ENCODE measurements around the gene PIN4. TPM values are rescaled to one million over a fixed set of nuclear protein-coding genes. Genes with fewer than 3 reads are reported as not detected.

Gene PIN4
- total RNA-seq, 1 experiment from 2014 or later: 11.7 TPM

GRCh38 chrX:72158773-72159172 is 22.8 kb upstream of the PIN4 start:
- no peak for DNase-seq
- Histone ChIP-seq H3K27me3 (replicated peaks; ENCODE audit: control insufficient read depth, insufficient read depth, low read length) (no peaks in the 10 kb centered on the region), H3K4me1 (no peaks in the 10 kb centered on the region), H3K36me3 (ENCODE audit: control insufficient read depth, insufficient read depth, low read length) (no peaks in the 10 kb centered on the region), H3K9me3 (no peaks in the 10 kb centered on the region), H3K4me3 (ENCODE audit: low read depth, low read length) (no peak overlapping the region)
- intact Hi-C loops (cut with micrococcal nuclease; ENCODE audit: unreplicated experiment): no loop called here
- Mint-ChIP-seq H3K27ac (ENCODE audit: unreplicated experiment) (no peak overlapping the region), H3K9me3 (ENCODE audit: unreplicated experiment) (peaks cover 10% of the 10 kb centered on the region), H3K4me3 (ENCODE audit: unreplicated experiment) (no peak overlapping the region), H3K27me3 (ENCODE audit: insufficient read depth, unreplicated experiment) (peaks cover 2% of the 10 kb centered on the region), H3K4me1 (ENCODE audit: low read depth, unreplicated experiment) (no peaks in the 10 kb centered on the region), H3K36me3 (ENCODE audit: insufficient read depth, unreplicated experiment) (no peaks in the 10 kb centered on the region)
- BruUV-seq (replicated peaks): no TSS peak
- no peak for TF ChIP-seq CTCF (IDR thresholded peaks at IDR 0.05; ENCODE audit: insufficient read depth in 1 of 2, low read depth in 1 of 2, low read length in 1 of 2, severe bottlenecking in 1 of 2, unreplicated experiment in 1 of 2)
- ChIA-PET POLR2A (no interaction called here), CTCF (no interaction called here)

- CTCF ChIA-PET: no interaction called here
- BruUV-seq (replicated peaks): no TSS peak
- POLR2A ChIA-PET: no interaction called here
- no peaks in the 10 kb centered on the region for H3K36me3 ChIP-seq (ENCODE audit: control insufficient read depth, insufficient read depth, low read length)
- no peaks in the 10 kb centered on the region for H3K27me3 ChIP-seq (replicated peaks; ENCODE audit: control insufficient read depth, insufficient read depth, low read length)
- Mint-ChIP-seq H3K4me3 (ENCODE audit: unreplicated experiment) (no peak overlapping the region), H3K36me3 (ENCODE audit: insufficient read depth, unreplicated experiment) (no peaks in the 10 kb centered on the region), H3K27me3 (ENCODE audit: insufficient read depth, unreplicated experiment) (peaks cover 2% of the 10 kb centered on the region), H3K4me1 (ENCODE audit: low read depth, unreplicated experiment) (no peaks in the 10 kb centered on the region), H3K9me3 (ENCODE audit: unreplicated experiment) (peaks cover 10% of the 10 kb centered on the region), H3K27ac (ENCODE audit: unreplicated experiment) (no peak overlapping the region)
- H3K4me3 ChIP-seq (ENCODE audit: low read depth, low read length): no peak overlapping the region
- no peaks in the 10 kb centered on the region for H3K4me1 ChIP-seq
- no peaks in the 10 kb centered on the region for H3K9me3 ChIP-seq
- no peak for TF ChIP-seq CTCF (IDR thresholded peaks at IDR 0.05; ENCODE audit: insufficient read depth in 1 of 2, low read depth in 1 of 2, low read length in 1 of 2, severe bottlenecking in 1 of 2, unreplicated experiment in 1 of 2)
- no peak for DNase-seq
- intact Hi-C loops (cut with micrococcal nuclease; ENCODE audit: unreplicated experiment): no loop called here
Measured at GRCh38 chrX:72159769-72160168, 21.8 kb upstream of the PIN4 start.

GRCh38 chrX:72165551-72165950 is 16.0 kb upstream of the PIN4 start:
- H3K4me3 ChIP-seq (ENCODE audit: low read depth, low read length): no peak overlapping the region
- no peaks in the 10 kb centered on the region for H3K27me3 ChIP-seq (replicated peaks; ENCODE audit: control insufficient read depth, insufficient read depth, low read length)
- H3K4me3 Mint-ChIP-seq (ENCODE audit: unreplicated experiment): no peak overlapping the region
- H3K27ac Mint-ChIP-seq (ENCODE audit: unreplicated experiment): no peak overlapping the region
- POLR2A ChIA-PET: no interaction called here
- DNase-seq: no peak
- no peaks in the 10 kb centered on the region for H3K27me3 Mint-ChIP-seq (ENCODE audit: insufficient read depth, unreplicated experiment)
- no peaks in the 10 kb centered on the region for H3K4me1 Mint-ChIP-seq (ENCODE audit: low read depth, unreplicated experiment)
- intact Hi-C loops (cut with micrococcal nuclease; ENCODE audit: unreplicated experiment): no loop called here
- H3K36me3 ChIP-seq (ENCODE audit: control insufficient read depth, insufficient read depth, low read length): no peaks in the 10 kb centered on the region
- no peaks in the 10 kb centered on the region for H3K9me3 ChIP-seq
- BruUV-seq (replicated peaks): no TSS peak
- TF ChIP-seq CTCF (IDR thresholded peaks at IDR 0.05; ENCODE audit: insufficient read depth in 1 of 2, low read depth in 1 of 2, low read length in 1 of 2, severe bottlenecking in 1 of 2, unreplicated experiment in 1 of 2): no peak
- no peaks in the 10 kb centered on the region for H3K9me3 Mint-ChIP-seq (ENCODE audit: unreplicated experiment)
- no peaks in the 10 kb centered on the region for H3K36me3 Mint-ChIP-seq (ENCODE audit: insufficient read depth, unreplicated experiment)
- H3K4me1 ChIP-seq: no peaks in the 10 kb centered on the region
- CTCF ChIA-PET: no interaction called here
